Small intestine (tissue), 7 donors: ENCODE results near the gene NACC1. TPM values are rescaled to one million over a fixed set of nuclear protein-coding genes. Genes with fewer than 3 reads are reported as not detected.
A peak's percentile ranks its signal among the peaks of the same experiment; 100 is the strongest.

Experiments
- DNase-seq, 2 donors: peaks; one replicate each; pipeline versions ENCODE4 v3.0.0 to v3.0.0-alpha.2; 2013
- FAIRE-seq: peaks from 2 replicates; lab custom pipeline; 2012; peaks lifted over from hg19 to GRCh38; lab: Jason Lieb, UNC
- H3K27ac ChIP-seq, 3 donors: one replicate each; pipeline ENCODE4 v1.5.1; 2013; ENCODE audit warnings: low read length in 2 of 3, mild to moderate bottlenecking in 2 of 3, control low read depth in 1 of 3, inconsistent platforms in 1 of 3, low read depth in 1 of 3, moderate library complexity in 1 of 3
- H3K27me3 ChIP-seq, 3 donors: one replicate each; pipeline ENCODE4 v1.6.1; 2013; ENCODE audit warnings: low read length in 3 of 3, inconsistent platforms in 1 of 3; ENCODE audit not compliant: control insufficient read depth in 3 of 3, insufficient read depth in 3 of 3
- H3K36me3 ChIP-seq, 3 donors: one replicate each; pipeline ENCODE4 v1.6.1; 2013; ENCODE audit warnings: low read length in 3 of 3, inconsistent platforms in 1 of 3, low read depth in 1 of 3, mild to moderate bottlenecking in 1 of 3, moderate library complexity in 1 of 3; ENCODE audit not compliant: control insufficient read depth in 3 of 3, insufficient read depth in 2 of 3
- H3K4me1 ChIP-seq, 3 donors: one replicate each; pipeline ENCODE4 v1.6.1; 2013; ENCODE audit warnings: low read length in 2 of 3, inconsistent platforms in 1 of 3, low read depth in 1 of 3, mild to moderate bottlenecking in 1 of 3, moderate library complexity in 1 of 3; ENCODE audit not compliant: control insufficient read depth in 3 of 3, insufficient read depth in 2 of 3
- H3K4me3 ChIP-seq, 3 donors: one replicate each; pipeline ENCODE4 v1.5.1; 2013; ENCODE audit warnings: low read length in 3 of 3, control low read depth in 1 of 3, inconsistent platforms in 1 of 3, low read depth in 1 of 3, mild to moderate bottlenecking in 1 of 3, moderate library complexity in 1 of 3
- H3K9me3 ChIP-seq, 2 donors: one replicate each; pipeline ENCODE4 v1.6.1; 2013; ENCODE audit warnings: low read depth in 1 of 2, low read length in 1 of 2; ENCODE audit not compliant: control insufficient read depth in 2 of 2, insufficient read depth in 1 of 2
- WGBS, 3 donors: extraction: QIAGEN DNeasy Blood & Tissue Kit; methylation state at CpG; one replicate each; pipeline ENCODE4 v1.1.7; 2013; 5-methylcytosine and 5-hydroxymethylcytosine counted together
- polyA plus RNA-seq, 4 donors: library from polyadenylated mRNA; stranded (reverse) in 3 of 4; unstranded in 1 of 4; fragments of 200-250 nt in 3 of 4; fragments of 120-200 nt in 1 of 4; gene quantifications; one replicate each; pipeline versions ENCODE4 v1.2.1 to v1.2.3, GENCODE V29; 2013
- donor health status: healthy with polysubstance abuse.
- donor health status: control.
- donor health status: control.
- donor health status: Bipolar disorder and iron deficiency.
- donor health status: healthy.

Gene NACC1
- polyA plus RNA-seq, 4 donors, result 7.6 to 51.6 (median 17.9) TPM

- DNase-seq, result peak; percentile 30 to 59
- Histone ChIP-seq H3K4me3 (peak overlapping the region; percentile 66 to 94 (median 81)), H3K27ac (peak overlapping the region in 1 of 3 donors; percentile 36), H3K4me1 (peaks cover 0 to 23% (median 6%) of the 10 kb centered on the region in 3 donors), H3K9me3 (no peaks in the 10 kb centered on the region), H3K36me3 (peaks cover 0 to 35% (median 0%) of the 10 kb centered on the region in 3 donors), H3K27me3 (no peaks in the 10 kb centered on the region)
- no peak for FAIRE-seq
- WGBS, 3 donors, result 0 to 1% (median 1%) methylated on average over 32 to 57 of the region's 57 CpGs
These were observed 545 bp downstream of the NACC1 start for GRCh38 chr19:13118424-13119193.

- H3K36me3 ChIP-seq, result peaks cover 0 to 32% (median 2%) of the 10 kb centered on the region in 3 donors
- 73 to 76% (median 75%) methylated on average over 8 of the region's 8 CpGs for WGBS, 3 donors
- peak overlapping the region in 1 of 3 donors; percentile 81 for H3K4me3 ChIP-seq
- H3K27me3 ChIP-seq, result no peaks in the 10 kb centered on the region
- no peak for FAIRE-seq
- no peak overlapping the region for H3K27ac ChIP-seq
- H3K4me1 ChIP-seq, result peaks cover 0 to 23% (median 6%) of the 10 kb centered on the region in 3 donors
- no peaks in the 10 kb centered on the region for H3K9me3 ChIP-seq
- DNase-seq, result no peak
These were observed 1.6 kb downstream of the NACC1 start for GRCh38 chr19:13119627-13120026.

- peaks cover 0 to 21% (median 6%) of the 10 kb centered on the region in 3 donors for H3K4me1 ChIP-seq
- 75 to 91% (median 85%) methylated on average over 9 of the region's 9 CpGs for WGBS, 3 donors
These were observed 2.0 kb downstream of the NACC1 start for GRCh38 chr19:13120031-13120430.

GRCh38 chr19:13120817-13121216 is 2.8 kb downstream of the NACC1 start:
- Histone ChIP-seq H3K27ac (no peak overlapping the region), H3K36me3 (peaks cover 0 to 29% (median 2%) of the 10 kb centered on the region in 3 donors), H3K27me3 (no peaks in the 10 kb centered on the region), H3K4me3 (no peak overlapping the region), H3K9me3 (no peaks in the 10 kb centered on the region), H3K4me1 (peaks cover 0 to 13% (median 4%) of the 10 kb centered on the region in 3 donors)
- FAIRE-seq (no peak), DNase-seq (no peak)
- 77 to 80% (median 79%) methylated on average over 10 of the region's 10 CpGs for WGBS, 3 donors

More at GRCh38 chr19:13120031-13120430, 2.0 kb downstream of the NACC1 start:
- Histone ChIP-seq H3K27me3 (no peaks in the 10 kb centered on the region), H3K36me3 (peaks cover 0 to 34% (median 2%) of the 10 kb centered on the region in 3 donors), H3K4me3 (no peak overlapping the region), H3K27ac (no peak overlapping the region), H3K9me3 (no peaks in the 10 kb centered on the region)
- FAIRE-seq (no peak), DNase-seq (no peak)

- peaks cover 0 to 35% (median 2%) of the 10 kb centered on the region in 3 donors for H3K36me3 ChIP-seq
- FAIRE-seq, result no peak
- no peak for DNase-seq
- no peak overlapping the region for H3K27ac ChIP-seq
- peaks cover 0 to 10% (median 4%) of the 10 kb centered on the region in 3 donors for H3K4me1 ChIP-seq
- WGBS, 3 donors, result 60 to 81% (median 79%) methylated on average over 18 of the region's 18 CpGs
- H3K27me3 ChIP-seq, result no peaks in the 10 kb centered on the region
- no peaks in the 10 kb centered on the region for H3K9me3 ChIP-seq
- H3K4me3 ChIP-seq, result no peak overlapping the region
These were observed 3.6 kb downstream of the NACC1 start for GRCh38 chr19:13121551-13122274.

- Histone ChIP-seq H3K27ac (no peak overlapping the region), H3K36me3 (peaks cover 0 to 36% (median 2%) of the 10 kb centered on the region in 3 donors), H3K27me3 (no peaks in the 10 kb centered on the region), H3K4me1 (peaks cover 0 to 10% (median 4%) of the 10 kb centered on the region in 3 donors), H3K4me3 (no peak overlapping the region), H3K9me3 (no peaks in the 10 kb centered on the region)
- FAIRE-seq (no peak), DNase-seq (peak; percentile 33 to 48)
- 46 to 82% (median 64%) methylated on average over 12 to 13 of the region's 13 CpGs for WGBS, 3 donors
These were observed 4.3 kb downstream of the NACC1 start for GRCh38 chr19:13122275-13122878.

- FAIRE-seq (no peak), DNase-seq (no peak)
- WGBS, 3 donors, result 93 to 95% (median 94%) methylated on average over 20 of the region's 20 CpGs
- Histone ChIP-seq H3K4me3 (no peak overlapping the region), H3K27ac (no peak overlapping the region), H3K4me1 (peaks cover 0 to 10% (median 4%) of the 10 kb centered on the region in 3 donors), H3K36me3 (peaks cover 0 to 40% (median 2%) of the 10 kb centered on the region in 3 donors), H3K9me3 (no peaks in the 10 kb centered on the region), H3K27me3 (no peaks in the 10 kb centered on the region)
These were observed 5.2 kb downstream of the NACC1 start for GRCh38 chr19:13122980-13123957.
